NCI-H774 (cell line): ENCODE measurements around the gene SREBF1.

Experiments used
- DNase-seq: peaks from one replicate; lab custom pipeline; 2025; lab: John Stamatoyannopoulos, UW

SREBF1 gene

GRCh38 chr17:17824783-17825614 is 11.8 kb downstream of the SREBF1 start:
- DNase-seq = no peak

DNA sequence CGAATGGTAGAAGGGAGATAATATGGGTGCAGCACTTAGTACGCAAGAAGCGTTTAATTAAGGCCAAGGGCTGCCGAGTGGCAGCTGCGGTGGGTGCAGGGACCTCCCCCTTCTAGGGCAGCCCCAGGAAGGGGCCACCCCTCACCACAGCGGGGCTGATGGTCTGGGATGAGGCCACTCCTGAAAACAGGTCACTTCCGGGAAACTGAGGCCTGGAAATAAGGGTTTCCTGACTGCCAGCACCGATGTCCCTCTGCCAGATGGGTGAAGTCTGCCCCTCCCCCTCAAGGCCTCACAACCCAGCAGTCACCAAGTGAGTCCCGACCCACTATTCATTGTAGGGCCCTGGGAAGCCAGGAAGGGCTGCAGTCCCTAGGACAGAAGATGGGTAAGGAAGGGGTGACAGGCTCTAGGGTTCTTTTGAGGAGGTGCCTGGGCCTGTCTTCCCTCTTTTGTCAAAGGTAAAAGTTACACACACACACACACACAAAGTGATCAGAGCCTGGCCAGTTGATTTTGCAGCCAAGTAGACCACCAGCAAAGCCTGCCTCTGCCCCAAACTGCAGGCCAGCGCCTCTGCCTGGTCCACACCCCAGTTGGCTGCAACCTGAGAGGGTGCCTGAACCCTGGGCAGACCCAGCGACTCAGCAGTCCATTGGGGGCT is 12.5 kb downstream of the SREBF1 start:
- no peak for DNase-seq

GRCh38 chr17:17823433-17824118 is 13.2 kb downstream of the SREBF1 start:
- DNase-seq = peak; percentile 77

DNA sequence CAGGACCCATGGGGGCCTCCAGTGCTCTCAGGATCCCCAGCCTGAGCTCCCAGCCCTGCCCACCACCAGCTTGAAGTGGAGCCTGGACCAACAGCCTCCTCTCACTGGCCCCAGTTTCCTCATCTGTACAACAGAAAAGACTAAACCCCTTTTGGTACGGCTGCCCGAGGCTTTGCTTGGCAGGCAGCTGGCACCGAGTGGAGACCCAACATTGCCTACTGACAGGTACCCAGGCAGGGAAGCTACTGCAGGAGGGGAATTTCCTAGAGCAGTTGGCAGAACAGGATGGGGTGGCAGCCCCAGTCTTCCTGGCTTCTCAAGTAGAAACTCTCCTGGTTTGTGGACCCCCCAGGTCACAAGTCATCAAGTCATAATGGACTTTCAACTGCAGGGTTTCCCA is 14.2 kb downstream of the SREBF1 start:
- DNase-seq = no peak

DNA sequence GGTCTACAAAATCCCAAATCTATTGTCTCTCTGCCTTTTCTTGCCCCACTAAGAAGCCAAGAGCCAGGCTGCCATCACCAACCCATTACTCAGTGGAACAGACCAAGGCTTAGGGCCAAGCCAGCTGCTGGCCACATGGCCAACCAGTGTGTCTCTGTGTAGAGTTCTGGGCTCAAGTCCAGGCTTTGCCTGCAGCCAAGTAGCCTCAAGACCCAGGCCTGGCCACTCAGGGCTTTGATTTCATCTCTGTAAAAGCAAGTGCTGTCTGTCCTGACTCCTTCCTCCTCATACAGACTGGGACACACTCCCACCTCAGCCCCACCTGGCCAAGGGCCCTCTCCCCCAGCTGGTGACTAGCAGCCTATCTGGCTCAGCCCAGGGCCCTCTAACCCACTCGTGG is 14.6 kb downstream of the SREBF1 start:
- DNase-seq = no peak

DNA sequence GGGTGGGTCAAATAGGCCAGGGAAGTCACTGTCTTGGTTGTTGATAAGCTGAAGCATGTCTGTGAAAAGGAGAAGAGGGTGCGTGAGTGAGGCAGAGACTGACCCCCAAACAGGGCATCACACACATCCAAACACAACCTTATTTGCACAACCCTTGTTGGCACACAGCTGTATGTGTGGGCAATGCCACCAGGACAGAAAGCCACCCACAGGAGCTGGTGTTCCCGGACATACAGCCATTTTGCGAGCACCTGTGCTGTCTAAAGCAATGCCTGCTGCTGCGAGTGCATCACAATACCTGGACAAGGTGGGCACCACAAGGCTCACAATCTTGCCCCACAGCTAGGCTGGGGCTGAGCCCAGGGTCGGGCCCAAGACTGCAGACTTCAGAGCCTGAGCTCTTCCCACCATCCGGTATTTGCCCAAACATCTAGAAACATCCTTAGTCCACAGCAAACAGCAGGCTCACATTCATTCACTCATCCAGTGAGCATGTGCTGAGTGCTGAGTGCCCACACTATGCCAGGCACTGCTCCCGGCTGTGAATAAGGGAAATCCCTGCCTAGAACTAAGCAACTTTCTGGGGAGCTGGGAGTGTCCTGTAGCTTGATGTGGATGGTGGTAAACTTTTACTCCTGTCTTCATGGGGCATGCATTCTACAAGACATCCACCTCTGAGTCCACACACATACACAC is 16.2 kb downstream of the SREBF1 start:
- no peak for DNase-seq

DNA sequence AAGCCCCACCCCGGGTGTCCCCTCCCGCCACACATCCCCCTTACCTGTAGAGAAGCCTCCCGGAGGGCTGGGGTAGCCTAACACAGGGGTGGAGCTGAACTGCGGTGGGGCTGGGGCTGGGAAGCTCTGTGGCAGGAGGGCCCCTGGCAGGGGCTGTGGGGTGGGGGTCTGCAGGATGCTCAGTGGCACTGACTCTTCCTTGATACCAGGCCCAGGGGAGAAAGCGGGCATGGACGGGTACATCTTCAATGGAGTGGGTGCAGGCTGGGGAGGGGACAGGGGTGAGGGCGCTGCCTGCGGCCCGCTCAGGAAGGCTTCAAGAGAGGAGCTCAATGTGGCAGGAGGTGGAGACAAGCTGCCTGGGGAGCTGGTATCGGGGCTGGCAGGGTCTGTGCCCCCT is 16.7 kb downstream of the SREBF1 start:
- DNase-seq = no peak

- DNase-seq = no peak
Observed at GRCh38 chr17:17819561-17819995, 17.2 kb downstream of the SREBF1 start.

- no peak for DNase-seq
Observed at GRCh38 chr17:17819111-17819510, 17.7 kb downstream of the SREBF1 start.

- no peak for DNase-seq
Observed at GRCh38 chr17:17818088-17818526, 18.7 kb downstream of the SREBF1 start.

DNA sequence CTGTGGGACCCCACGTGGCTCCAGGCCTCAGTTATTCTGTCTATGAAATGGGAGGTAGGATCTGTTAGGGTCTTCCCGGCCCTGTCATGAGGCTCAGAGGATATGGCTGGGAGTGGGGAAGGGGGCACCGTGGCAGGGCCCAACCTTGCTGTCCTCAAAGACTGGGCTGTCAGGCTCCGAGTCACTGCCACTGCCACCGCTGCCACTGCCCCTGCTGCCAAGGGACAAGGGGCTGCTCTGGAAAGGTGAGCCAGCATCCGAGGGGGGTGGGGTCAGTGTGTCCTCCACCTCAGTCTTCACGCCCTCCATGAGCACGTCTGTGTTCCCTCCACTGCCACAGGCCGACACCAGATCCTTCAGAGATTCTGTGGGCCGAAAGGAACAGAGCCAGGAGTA is 19.2 kb downstream of the SREBF1 start:
- no peak for DNase-seq

- no peak for DNase-seq
Observed at GRCh38 chr17:17816831-17817551, 19.8 kb downstream of the SREBF1 start.

- DNase-seq = no peak
Observed at GRCh38 chr17:17816240-17816814, 20.5 kb downstream of the SREBF1 start.

GRCh38 chr17:17815436-17816200 is 21.2 kb downstream of the SREBF1 start:
- no peak for DNase-seq

DNA sequence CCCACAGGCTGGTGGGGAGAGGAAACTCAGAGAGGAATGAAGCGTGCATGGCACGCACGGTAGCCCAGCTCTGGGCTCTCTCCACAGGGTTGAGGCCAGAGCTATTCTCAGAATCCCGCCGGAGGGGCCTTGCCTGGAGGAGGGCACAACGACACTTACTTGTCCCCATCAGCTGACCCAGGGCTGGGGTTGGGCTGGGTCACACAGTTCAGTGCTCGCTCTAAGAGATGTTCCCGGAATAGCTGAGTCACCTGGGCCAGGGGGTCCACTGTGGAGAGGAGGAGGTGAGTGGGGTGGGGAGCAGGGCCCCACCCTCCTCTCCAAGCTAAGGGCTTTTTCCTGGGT is 21.8 kb downstream of the SREBF1 start:
- DNase-seq = no peak

GRCh38 chr17:17814162-17815061 is 22.4 kb downstream of the SREBF1 start:
- no peak for DNase-seq

- no peak for DNase-seq
Observed at GRCh38 chr17:17813725-17814095, 23.1 kb downstream of the SREBF1 start.

DNA sequence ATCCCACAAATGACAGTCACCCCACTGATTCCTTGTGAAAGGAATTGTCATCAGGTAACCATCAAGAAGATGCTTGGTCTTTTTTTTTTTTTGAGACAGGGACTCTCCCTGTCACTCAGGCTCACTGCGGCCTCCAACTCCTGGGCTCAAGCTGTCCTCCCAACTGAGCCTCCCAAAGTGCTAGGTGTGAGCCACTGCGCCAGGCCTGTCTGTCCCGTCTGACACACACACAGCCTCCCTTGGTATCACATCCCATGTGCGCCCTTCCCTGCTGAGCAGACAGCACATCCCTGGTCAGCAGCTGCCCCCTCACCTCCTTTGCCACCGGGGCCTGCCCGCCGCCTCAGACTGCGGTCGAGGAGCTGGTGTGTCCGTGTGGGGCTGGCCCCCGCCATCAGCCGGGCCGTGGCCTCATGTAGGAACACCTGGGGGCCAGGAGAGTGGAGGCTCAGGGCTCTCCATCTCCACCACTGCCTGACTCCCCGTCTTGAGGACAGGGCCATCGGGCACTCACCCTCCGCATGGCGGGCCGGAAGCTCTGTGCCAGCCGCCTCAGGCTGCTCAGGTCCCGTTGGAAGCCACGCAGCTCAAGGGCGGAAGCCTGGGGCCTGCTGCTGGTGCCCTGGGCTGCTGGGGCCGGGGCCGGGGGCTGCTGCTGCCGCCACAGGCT is 23.6 kb downstream of the SREBF1 start:
- DNase-seq = no peak
